Esophagus muscularis mucosa (tissue), 4 donors: ENCODE results near the gene VPS9D1.

Experiments
- EP300 ChIP-seq: sonication (generic); formaldehyde crosslinking; IDR thresholded peaks from one replicate; pipeline ENCODE4 v1.6.1; 2017; ENCODE audit warnings: antibody characterized with exemption
- POLR2A ChIP-seq: fragments of 450-650 bp; IDR thresholded peaks from one replicate; pipeline ENCODE4 v1.6.1; 2017; ENCODE audit warnings: antibody characterized with exemption, moderate library complexity, mild to moderate bottlenecking, low read depth
- POLR2AphosphoS5 ChIP-seq, 2 donors: sonication (generic); formaldehyde crosslinking; IDR thresholded peaks; one replicate each; pipeline ENCODE4 v1.6.1; 2017; ENCODE audit warnings: antibody characterized with exemption in 2 of 2
- TF ChIP-seq, protein P1 (sequence below), 3 experiments: fragments of 200-600 bp in 2 of 3; fragments of 450-650 bp in 1 of 3; sonication (generic) in 2 of 3; IDR thresholded peaks; one replicate each; pipeline ENCODE4 v1.5.1; 2017 to 2019; ENCODE audit warnings: antibody characterized with exemption in 3 of 3, mild to moderate bottlenecking in 2 of 3, moderate library complexity in 1 of 3

DNA sequence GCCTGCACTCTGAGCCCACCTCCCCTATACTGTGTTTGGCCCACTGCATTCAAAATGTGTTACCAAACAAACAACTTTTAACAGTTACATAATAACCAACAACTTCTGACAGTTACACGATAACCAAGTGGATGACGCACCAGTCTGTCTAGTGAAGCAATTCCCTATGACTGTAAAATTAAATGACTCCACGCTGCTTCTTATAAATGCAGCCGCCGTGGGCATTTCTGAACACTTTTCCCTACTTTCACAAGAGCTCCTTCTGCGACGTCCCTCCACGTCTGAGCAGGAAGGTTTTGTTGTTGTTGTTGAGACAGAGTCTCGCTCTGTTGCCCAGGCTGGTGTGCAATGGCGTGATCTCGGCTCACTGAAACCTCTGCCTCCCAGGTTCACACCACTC is 28.2 kb upstream of the VPS9D1 start:
- no peak for TF ChIP-seq POLR2A
- TF ChIP-seq, protein P1, sequence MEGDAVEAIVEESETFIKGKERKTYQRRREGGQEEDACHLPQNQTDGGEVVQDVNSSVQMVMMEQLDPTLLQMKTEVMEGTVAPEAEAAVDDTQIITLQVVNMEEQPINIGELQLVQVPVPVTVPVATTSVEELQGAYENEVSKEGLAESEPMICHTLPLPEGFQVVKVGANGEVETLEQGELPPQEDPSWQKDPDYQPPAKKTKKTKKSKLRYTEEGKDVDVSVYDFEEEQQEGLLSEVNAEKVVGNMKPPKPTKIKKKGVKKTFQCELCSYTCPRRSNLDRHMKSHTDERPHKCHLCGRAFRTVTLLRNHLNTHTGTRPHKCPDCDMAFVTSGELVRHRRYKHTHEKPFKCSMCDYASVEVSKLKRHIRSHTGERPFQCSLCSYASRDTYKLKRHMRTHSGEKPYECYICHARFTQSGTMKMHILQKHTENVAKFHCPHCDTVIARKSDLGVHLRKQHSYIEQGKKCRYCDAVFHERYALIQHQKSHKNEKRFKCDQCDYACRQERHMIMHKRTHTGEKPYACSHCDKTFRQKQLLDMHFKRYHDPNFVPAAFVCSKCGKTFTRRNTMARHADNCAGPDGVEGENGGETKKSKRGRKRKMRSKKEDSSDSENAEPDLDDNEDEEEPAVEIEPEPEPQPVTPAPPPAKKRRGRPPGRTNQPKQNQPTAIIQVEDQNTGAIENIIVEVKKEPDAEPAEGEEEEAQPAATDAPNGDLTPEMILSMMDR (IDR thresholded peaks at IDR 0.05) = no peak
- no peak for TF ChIP-seq POLR2AphosphoS5 (IDR thresholded peaks at IDR 0.05)
- TF ChIP-seq EP300 = no peak
